Left lung (tissue), 10 donors: ENCODE measurements around the gene MON1A. TPM values are rescaled to one million over a fixed set of nuclear protein-coding genes. Genes with fewer than 3 reads are reported as not detected.

Experiments used
- ATAC-seq: fragments of 200-7000 bp; cut with Tn5 transposase; one replicate; pipeline ENCODE4 v1.9.1; 2020; ENCODE audit warnings: moderate library complexity
- DNase-seq, 4 donors: peaks; one replicate each; pipeline ENCODE4 v3.0.0-alpha.2; 2013 to 2020
- H3K27ac ChIP-seq, 2 donors: fragments of 200-600 bp; sonication (generic) in 1 of 2; one replicate each; pipeline versions ENCODE4 v1.5.0 to v1.8.0; 2020 to 2021
- H3K27me3 ChIP-seq, 2 donors: fragments of 200-600 bp; sonication (generic) in 1 of 2; one replicate each; pipeline versions ENCODE4 v1.5.0 to v1.8.0; 2020 to 2021
- H3K36me3 ChIP-seq, 2 donors: fragments of 200-600 bp; sonication (generic) in 1 of 2; one replicate each; pipeline versions ENCODE4 v1.5.0 to v1.8.0; 2020 to 2021
- H3K4me1 ChIP-seq, 2 donors: fragments of 200-600 bp; one replicate each; pipeline ENCODE4 v1.8.0; 2021
- H3K4me3 ChIP-seq, 2 donors: fragments of 200-600 bp; sonication (generic) in 1 of 2; one replicate each; pipeline versions ENCODE4 v1.5.0 to v1.8.0; 2020 to 2021; ENCODE audit warnings: mild to moderate bottlenecking in 1 of 2
- H3K9me3 ChIP-seq, 2 donors: fragments of 200-600 bp; sonication (generic) in 1 of 2; one replicate each; pipeline versions ENCODE4 v1.5.0 to v1.8.0; 2020 to 2021
- intact Hi-C, 2 donors: fragments of 100-400 bp; cut with DNase I; formaldehyde crosslinking; loops; one replicate each; pipeline versions ENCODE4 v1.11.2 to v1.14.2; 2022
- polyA plus RNA-seq, 6 donors: library from polyadenylated mRNA; unstranded; fragments of 120-200 nt; gene quantifications; one replicate each; pipeline ENCODE4 v1.2.1, GENCODE V29; 2013; ENCODE audit not compliant: insufficient read length in 6 of 6
- total RNA-seq, 2 donors: library from RNA; stranded (reverse); fragmentation: NEBNext Ultra II Directional; extraction: Animal tissue kit (Norgen Biotek cat#: 25700); gene quantifications; one replicate each; pipeline ENCODE4 v1.2.1, GENCODE V29; 2021
- TF ChIP-seq, protein P1 (sequence below), 2 donors: fragments of 200-600 bp; sonication (generic) in 1 of 2; IDR thresholded peaks; one replicate each; pipeline versions ENCODE4 v1.5.0 to v1.8.0; 2021; ENCODE audit warnings: antibody characterized with exemption in 2 of 2
- donor health status: DM: no; HTN: yes; CAD: no.
- donor health status: DM: no; HTN: no; CAD: no.

MON1A gene
- total and polyA plus RNA-seq, 8 donors = 8.5 to 15.6 (median 12.6) TPM

DNA sequence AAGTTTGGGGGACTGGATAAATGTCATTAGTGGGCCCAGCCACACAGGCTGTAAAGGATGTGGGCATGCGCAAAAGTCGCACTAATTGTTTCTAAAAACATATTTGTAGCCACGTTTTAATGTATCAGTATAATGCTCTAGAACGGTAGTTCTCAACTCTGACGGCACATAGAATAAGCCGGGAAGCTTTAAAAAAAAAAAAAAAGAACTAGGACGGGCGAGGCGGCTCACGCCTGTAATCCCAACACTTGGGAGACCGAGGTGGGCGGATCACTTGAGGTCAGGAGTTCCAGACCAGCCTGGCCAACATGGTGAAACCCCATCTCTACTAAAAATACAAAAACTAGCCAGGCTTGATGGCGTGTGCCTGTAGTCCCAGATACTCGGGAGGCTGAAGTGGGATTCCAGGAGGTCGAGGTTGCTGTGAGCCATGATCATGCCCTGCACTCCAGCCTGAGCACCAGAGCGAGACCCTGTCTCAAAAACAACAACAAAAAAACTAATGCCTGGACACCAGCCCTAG, 618 bp upstream of the MON1A start:
- no peaks in the 10 kb centered on the region for H3K9me3 ChIP-seq

DNA sequence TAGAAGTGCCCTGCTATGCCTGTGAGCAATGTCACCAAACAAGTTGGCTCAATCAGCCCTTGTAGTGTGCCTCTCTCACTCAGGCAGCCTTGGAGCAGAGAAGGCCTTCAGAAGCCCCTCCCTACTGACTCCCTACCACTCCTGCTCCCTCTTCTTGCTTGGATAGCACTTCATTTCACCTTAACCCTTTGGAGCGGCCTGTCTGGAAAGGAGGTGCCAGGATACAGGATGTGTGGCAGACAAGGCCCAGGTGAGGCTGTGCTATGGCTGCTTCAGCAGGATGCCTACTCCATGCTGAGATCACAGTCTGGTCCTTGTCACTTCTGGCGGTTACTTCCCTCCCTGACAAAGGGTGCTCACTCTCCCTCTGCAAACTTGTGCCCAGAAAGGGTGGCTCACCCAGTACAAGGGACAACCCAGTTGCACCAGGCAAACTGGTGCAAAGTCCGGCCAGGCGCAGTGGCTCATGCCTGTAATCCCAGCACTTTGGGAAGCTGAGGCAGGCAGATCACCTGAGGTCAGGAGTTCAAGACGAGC, 1.1 kb downstream of the MON1A start:
- peak; percentile 66 for ATAC-seq
- DNase-seq = peak in 2 of 4 donors; percentile 51 to 74
- no peaks in the 10 kb centered on the region for H3K27me3 ChIP-seq
- H3K4me3 ChIP-seq = peak overlapping the region; percentile 60 to 64
- no peaks in the 10 kb centered on the region for H3K9me3 ChIP-seq
- peak overlapping the region in 1 of 2 donors; percentile 87 for H3K27ac ChIP-seq
- H3K36me3 ChIP-seq = no peaks in the 10 kb centered on the region
- H3K4me1 ChIP-seq = peaks cover 8 to 14% of the 10 kb centered on the region in 2 donors
- TF ChIP-seq, protein P1, sequence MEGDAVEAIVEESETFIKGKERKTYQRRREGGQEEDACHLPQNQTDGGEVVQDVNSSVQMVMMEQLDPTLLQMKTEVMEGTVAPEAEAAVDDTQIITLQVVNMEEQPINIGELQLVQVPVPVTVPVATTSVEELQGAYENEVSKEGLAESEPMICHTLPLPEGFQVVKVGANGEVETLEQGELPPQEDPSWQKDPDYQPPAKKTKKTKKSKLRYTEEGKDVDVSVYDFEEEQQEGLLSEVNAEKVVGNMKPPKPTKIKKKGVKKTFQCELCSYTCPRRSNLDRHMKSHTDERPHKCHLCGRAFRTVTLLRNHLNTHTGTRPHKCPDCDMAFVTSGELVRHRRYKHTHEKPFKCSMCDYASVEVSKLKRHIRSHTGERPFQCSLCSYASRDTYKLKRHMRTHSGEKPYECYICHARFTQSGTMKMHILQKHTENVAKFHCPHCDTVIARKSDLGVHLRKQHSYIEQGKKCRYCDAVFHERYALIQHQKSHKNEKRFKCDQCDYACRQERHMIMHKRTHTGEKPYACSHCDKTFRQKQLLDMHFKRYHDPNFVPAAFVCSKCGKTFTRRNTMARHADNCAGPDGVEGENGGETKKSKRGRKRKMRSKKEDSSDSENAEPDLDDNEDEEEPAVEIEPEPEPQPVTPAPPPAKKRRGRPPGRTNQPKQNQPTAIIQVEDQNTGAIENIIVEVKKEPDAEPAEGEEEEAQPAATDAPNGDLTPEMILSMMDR (IDR thresholded peaks at IDR 0.05) = no peak
- intact Hi-C loops = no loop called here

More for the DNA sequence above, 618 bp upstream of the MON1A start:
- TF ChIP-seq, protein P1 (IDR thresholded peaks at IDR 0.05) = no peak
- H3K4me1 ChIP-seq = peaks cover 8 to 14% of the 10 kb centered on the region in 2 donors
- no peaks in the 10 kb centered on the region for H3K27me3 ChIP-seq
- no peak for DNase-seq
- ATAC-seq = no peak
- H3K36me3 ChIP-seq = no peaks in the 10 kb centered on the region
- peak overlapping the region; percentile 81 to 87 for H3K27ac ChIP-seq
- peak overlapping the region in 1 of 2 donors; percentile 64 for H3K4me3 ChIP-seq
- intact Hi-C loops = no loop called here

GRCh38 chr3:49927798-49928197, 1.8 kb downstream of the MON1A start:
- DNase-seq = no peak
- no peaks in the 10 kb centered on the region for H3K9me3 ChIP-seq
- H3K4me1 ChIP-seq = peaks cover 8 to 14% of the 10 kb centered on the region in 2 donors
- H3K27me3 ChIP-seq = no peaks in the 10 kb centered on the region
- TF ChIP-seq, protein P1 (IDR thresholded peaks at IDR 0.05) = no peak
- no peak for ATAC-seq
- H3K36me3 ChIP-seq = no peaks in the 10 kb centered on the region
- no peak overlapping the region for H3K4me3 ChIP-seq
- intact Hi-C loops = no loop called here
- no peak overlapping the region for H3K27ac ChIP-seq

- intact Hi-C loops = no loop called here
- no peak overlapping the region for H3K27ac ChIP-seq
- ATAC-seq = no peak
- H3K36me3 ChIP-seq = no peaks in the 10 kb centered on the region
- no peaks in the 10 kb centered on the region for H3K27me3 ChIP-seq
- no peaks in the 10 kb centered on the region for H3K9me3 ChIP-seq
- H3K4me1 ChIP-seq = peaks cover 8 to 14% of the 10 kb centered on the region in 2 donors
- no peak for DNase-seq
- TF ChIP-seq, protein P1 (IDR thresholded peaks at IDR 0.05) = no peak
- H3K4me3 ChIP-seq = no peak overlapping the region
Measured at GRCh38 chr3:49926117-49926728, 3.4 kb downstream of the MON1A start.

DNA sequence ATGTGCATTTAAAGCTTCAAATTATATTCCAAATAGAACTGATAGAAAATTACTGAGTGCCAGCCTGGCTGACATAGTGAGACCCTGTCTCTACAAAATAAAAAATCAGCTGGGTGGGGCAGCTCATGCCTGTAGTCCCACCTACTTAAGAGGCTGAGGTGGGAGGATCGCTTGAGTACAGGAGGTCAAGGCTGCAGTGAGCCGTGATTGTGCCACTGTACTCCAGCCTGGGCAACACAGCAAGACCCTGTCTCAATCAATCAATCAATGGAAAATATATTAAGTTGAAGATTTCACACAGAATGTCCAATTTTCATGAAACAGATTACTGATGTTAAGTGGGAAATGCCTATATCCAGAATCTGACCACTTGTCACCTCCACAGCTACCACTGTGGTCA, 4.1 kb downstream of the MON1A start:
- TF ChIP-seq, protein P1 (IDR thresholded peaks at IDR 0.05) = no peak
- Histone ChIP-seq H3K27me3 (no peaks in the 10 kb centered on the region), H3K36me3 (no peaks in the 10 kb centered on the region), H3K27ac (no peak overlapping the region), H3K9me3 (no peaks in the 10 kb centered on the region), H3K4me1 (peaks cover 8 to 14% of the 10 kb centered on the region in 2 donors), H3K4me3 (no peak overlapping the region)
- no peak for ATAC-seq
- intact Hi-C loops = no loop called here
- no peak for DNase-seq
